Mesendoderm (in vitro differentiated cells): Measurements from ENCODE around the gene PBX1.
A peak's percentile ranks its signal among the peaks of the same experiment; 100 is the strongest.

ENCODE experiments used
- DNase-seq: peaks from one replicate; pipeline ENCODE4 v3.0.0; 2013
- H2AK5ac ChIP-seq: 2 replicates; pipeline ENCODE4 v1.6.1; 2013; ENCODE audit warnings: low read length, inconsistent platforms
- H2BK120ac ChIP-seq: 2 replicates; pipeline ENCODE4 v1.6.1; 2013; ENCODE audit warnings: low read depth, mild to moderate bottlenecking, low read length, moderate library complexity, mixed read lengths
- H2BK15ac ChIP-seq: replicated peaks from 2 replicates; pipeline ENCODE4 v1.6.1; 2013; ENCODE audit warnings: low read depth, mild to moderate bottlenecking, moderate library complexity
- H2BK5ac ChIP-seq: 2 replicates; pipeline ENCODE4 v1.6.1; 2013; ENCODE audit warnings: low read length, inconsistent platforms
- H3K18ac ChIP-seq: 2 replicates; pipeline ENCODE4 v1.6.1; 2013; ENCODE audit warnings: mild to moderate bottlenecking, low read length, mixed read lengths
- H3K23ac ChIP-seq: one replicate; pipeline ENCODE4 v1.6.1; 2013; ENCODE audit warnings: low read length
- H3K27ac ChIP-seq: 2 replicates; pipeline ENCODE4 v1.5.1; 2013; ENCODE audit warnings: low read depth, mild to moderate bottlenecking, inconsistent platforms, low read length, moderate library complexity
- H3K27me3 ChIP-seq: 2 replicates; pipeline ENCODE4 v1.6.1; 2013; ENCODE audit warnings: low read length, control low read depth, mild to moderate bottlenecking, inconsistent platforms; ENCODE audit not compliant: insufficient read depth, poor library complexity
- H3K36me3 ChIP-seq: 2 replicates; pipeline ENCODE4 v1.6.1; 2013; ENCODE audit warnings: low read length, inconsistent platforms; ENCODE audit not compliant: control insufficient read depth, insufficient read depth
- H3K4ac ChIP-seq: one replicate; pipeline ENCODE4 v1.6.1; 2013; ENCODE audit warnings: low read depth, mild to moderate bottlenecking, low read length, moderate library complexity
- H3K4me1 ChIP-seq: 2 replicates; pipeline ENCODE4 v1.6.1; 2013; ENCODE audit warnings: low read depth, low read length, inconsistent platforms; ENCODE audit not compliant: control insufficient read depth
- H3K4me2 ChIP-seq: 2 replicates; pipeline ENCODE4 v1.6.1; 2013; ENCODE audit warnings: low read length
- H3K4me3 ChIP-seq: 2 replicates; pipeline ENCODE4 v1.5.1; 2013; ENCODE audit warnings: mild to moderate bottlenecking, low read length
- H3K56ac ChIP-seq: one replicate; pipeline ENCODE4 v1.6.1; 2013; ENCODE audit warnings: low read length
- H3K79me1 ChIP-seq: 2 replicates; pipeline ENCODE4 v1.6.1; 2013; ENCODE audit warnings: low read length, inconsistent platforms
- H3K79me2 ChIP-seq: 2 replicates; pipeline ENCODE4 v1.6.1; 2013; ENCODE audit warnings: mild to moderate bottlenecking, low read length; ENCODE audit not compliant: control insufficient read depth, insufficient read depth
- H3K9ac ChIP-seq: 2 replicates; pipeline ENCODE4 v1.6.1; 2013; ENCODE audit warnings: low read length, inconsistent platforms
- H4K5ac ChIP-seq: one replicate; pipeline ENCODE4 v1.6.1; 2013; ENCODE audit warnings: low read length
- H4K8ac ChIP-seq: one replicate; pipeline ENCODE4 v1.6.1; 2013; ENCODE audit warnings: low read depth, mild to moderate bottlenecking, control low read depth, low read length, moderate library complexity
- WGBS: extraction: QIAGEN DNeasy Blood & Tissue Kit; methylation state at CpG from one replicate; pipeline ENCODE4 v1.1.7; 2013; ENCODE audit warnings: low lambda C conversion rate, missing lambda C conversion rate; ENCODE audit not compliant: insufficient coverage; ENCODE audit errors: extremely low coverage; 5-methylcytosine and 5-hydroxymethylcytosine counted together

PBX1 gene

GRCh38 chr1:164701189-164701761 is 142.3 kb downstream of the PBX1 start:
- no peak overlapping the region for H2BK5ac ChIP-seq
- peaks cover 5% of the 10 kb centered on the region for H3K79me1 ChIP-seq
- H3K27ac ChIP-seq: no peak overlapping the region
- no peak overlapping the region for H4K8ac ChIP-seq
- WGBS: no CpG with 5 or more reads among the region's 2 CpGs
- no peak overlapping the region for H2AK5ac ChIP-seq
- DNase-seq: no peak
- H3K56ac ChIP-seq: no peak overlapping the region
- peaks cover 1% of the 10 kb centered on the region for H3K4me1 ChIP-seq
- no peak overlapping the region for H3K4me3 ChIP-seq
- peaks cover 6% of the 10 kb centered on the region for H3K79me2 ChIP-seq
- no peak overlapping the region for H2BK15ac ChIP-seq
- H3K36me3 ChIP-seq: no peaks in the 10 kb centered on the region
- no peak overlapping the region for H3K4ac ChIP-seq
- H4K5ac ChIP-seq: no peak overlapping the region
- H3K4me2 ChIP-seq: no peak overlapping the region
- no peaks in the 10 kb centered on the region for H3K27me3 ChIP-seq
- no peak overlapping the region for H3K18ac ChIP-seq
- H3K23ac ChIP-seq: no peak overlapping the region
- no peak overlapping the region for H2BK120ac ChIP-seq
- no peak overlapping the region for H3K9ac ChIP-seq

DNA sequence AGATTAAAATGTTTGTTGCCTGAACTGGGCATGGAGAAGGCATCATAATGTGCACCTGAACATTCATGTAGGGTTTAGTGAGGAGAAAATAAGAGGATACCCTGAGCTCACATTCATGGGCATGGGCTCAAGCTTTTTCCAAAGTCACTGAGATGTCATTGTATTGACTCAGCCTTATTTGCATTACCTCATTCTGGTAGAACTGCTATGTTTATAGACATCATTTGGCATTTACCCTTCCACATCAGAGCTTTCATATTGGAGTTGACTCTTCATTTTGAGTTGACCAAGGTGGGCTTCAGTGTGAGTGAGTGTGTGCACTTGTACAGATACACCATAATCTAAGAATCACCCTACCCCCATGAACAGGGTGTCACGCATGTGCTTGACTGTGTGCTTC is 143.2 kb downstream of the PBX1 start:
- H3K27ac ChIP-seq: no peak overlapping the region
- WGBS: no CpG with 5 or more reads among the region's 1 CpG

DNA sequence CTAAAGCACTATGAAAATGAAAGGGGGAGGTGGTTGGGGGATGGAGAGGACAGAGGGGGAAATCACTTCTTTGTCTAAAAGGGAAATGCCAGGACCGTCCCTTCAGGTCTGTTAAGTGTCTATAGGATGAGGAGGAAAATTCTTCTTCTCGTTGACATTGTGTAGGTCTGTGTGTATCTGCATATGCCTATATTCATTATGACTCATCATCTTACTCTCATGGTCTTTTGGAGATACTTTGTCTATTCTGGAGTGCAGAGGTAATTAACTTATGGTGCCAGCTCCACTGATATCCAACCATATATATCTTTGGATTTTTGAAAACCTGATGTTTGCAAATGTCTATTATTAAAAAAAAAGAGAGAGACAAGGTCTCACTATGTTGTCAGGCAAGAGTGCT is 143.7 kb downstream of the PBX1 start:
- Histone ChIP-seq H4K5ac (no peak overlapping the region), H2AK5ac (no peak overlapping the region)

More for the DNA sequence above, 143.2 kb downstream of the PBX1 start:
- peaks cover 8% of the 10 kb centered on the region for H3K4me1 ChIP-seq
- H2BK15ac ChIP-seq: no peak overlapping the region
- no peak overlapping the region for H2BK120ac ChIP-seq
- DNase-seq: peak; percentile 65
- H4K5ac ChIP-seq: no peak overlapping the region
- no peak overlapping the region for H2BK5ac ChIP-seq
- H3K4ac ChIP-seq: no peak overlapping the region
- no peak overlapping the region for H4K8ac ChIP-seq
- H3K36me3 ChIP-seq: no peaks in the 10 kb centered on the region
- no peak overlapping the region for H3K4me3 ChIP-seq
- H2AK5ac ChIP-seq: no peak overlapping the region
- no peaks in the 10 kb centered on the region for H3K27me3 ChIP-seq
- no peak overlapping the region for H3K23ac ChIP-seq
- no peak overlapping the region for H3K18ac ChIP-seq
- peaks cover 6% of the 10 kb centered on the region for H3K79me1 ChIP-seq
- H3K4me2 ChIP-seq: no peak overlapping the region
- no peak overlapping the region for H3K9ac ChIP-seq
- no peak overlapping the region for H3K56ac ChIP-seq
- peaks cover 6% of the 10 kb centered on the region for H3K79me2 ChIP-seq

DNA sequence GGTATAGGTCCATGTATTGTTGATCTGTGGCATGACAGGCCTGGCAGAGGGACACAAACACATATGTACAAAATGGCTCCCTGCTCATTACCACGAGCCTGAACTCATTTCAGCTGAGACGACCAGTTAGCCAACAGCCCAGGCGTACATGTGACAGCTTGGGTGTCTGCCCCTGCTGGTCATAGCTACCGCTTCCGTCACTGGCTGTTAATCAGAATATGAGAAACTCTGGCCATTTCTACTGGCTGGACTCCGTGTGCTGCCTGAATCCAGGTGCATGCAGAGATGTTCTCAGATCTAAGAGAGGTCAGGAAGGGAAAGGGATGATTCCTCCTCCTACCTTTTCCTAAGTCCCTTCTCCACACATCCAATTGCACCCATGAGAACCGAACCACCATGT is 144.5 kb downstream of the PBX1 start:
- Histone ChIP-seq H4K8ac (no peak overlapping the region), H3K56ac (no peak overlapping the region), H3K27ac (no peak overlapping the region)

More for the DNA sequence above, 143.7 kb downstream of the PBX1 start:
- peaks cover 7% of the 10 kb centered on the region for H3K79me1 ChIP-seq
- H3K23ac ChIP-seq: no peak overlapping the region
- no peak overlapping the region for H3K27ac ChIP-seq
- peaks cover 11% of the 10 kb centered on the region for H3K4me1 ChIP-seq
- no peak overlapping the region for H2BK120ac ChIP-seq
- no peak for DNase-seq
- H3K9ac ChIP-seq: no peak overlapping the region
- no peaks in the 10 kb centered on the region for H3K36me3 ChIP-seq
- no peaks in the 10 kb centered on the region for H3K27me3 ChIP-seq
- no peak overlapping the region for H3K4ac ChIP-seq
- WGBS: no CpG with 5 or more reads among the region's 2 CpGs
- H3K79me2 ChIP-seq: peaks cover 6% of the 10 kb centered on the region
- H3K18ac ChIP-seq: no peak overlapping the region
- H3K56ac ChIP-seq: no peak overlapping the region
- H3K4me3 ChIP-seq: no peak overlapping the region
- no peak overlapping the region for H2BK15ac ChIP-seq
- no peak overlapping the region for H2BK5ac ChIP-seq
- H4K8ac ChIP-seq: no peak overlapping the region
- H3K4me2 ChIP-seq: no peak overlapping the region

GRCh38 chr1:164703960-164704411 is 145.0 kb downstream of the PBX1 start:
- H3K36me3 ChIP-seq: no peaks in the 10 kb centered on the region
- no peak overlapping the region for H4K8ac ChIP-seq
- peaks cover 14% of the 10 kb centered on the region for H3K79me1 ChIP-seq
- H3K79me2 ChIP-seq: peaks cover 6% of the 10 kb centered on the region
- no peak for DNase-seq
- H3K23ac ChIP-seq: no peak overlapping the region
- H3K4me2 ChIP-seq: no peak overlapping the region
- peaks cover 14% of the 10 kb centered on the region for H3K4me1 ChIP-seq
- no peak overlapping the region for H4K5ac ChIP-seq
- H3K18ac ChIP-seq: no peak overlapping the region
- H2BK120ac ChIP-seq: no peak overlapping the region
- H2BK15ac ChIP-seq: no peak overlapping the region
- no peak overlapping the region for H3K9ac ChIP-seq
- no peak overlapping the region for H2AK5ac ChIP-seq
- H3K27ac ChIP-seq: no peak overlapping the region
- H3K4me3 ChIP-seq: no peak overlapping the region
- no peak overlapping the region for H3K4ac ChIP-seq
- no peak overlapping the region for H2BK5ac ChIP-seq
- no CpG with 5 or more reads among the region's 1 CpG for WGBS
- H3K27me3 ChIP-seq: no peaks in the 10 kb centered on the region
- no peak overlapping the region for H3K56ac ChIP-seq

More for the DNA sequence above, 144.5 kb downstream of the PBX1 start:
- peaks cover 11% of the 10 kb centered on the region for H3K79me1 ChIP-seq
- H3K4me3 ChIP-seq: no peak overlapping the region
- no peak for DNase-seq
- H3K4me1 ChIP-seq: peaks cover 14% of the 10 kb centered on the region
- no peak overlapping the region for H2BK120ac ChIP-seq
- no peak overlapping the region for H3K4me2 ChIP-seq
- WGBS: no CpG with 5 or more reads among the region's 7 CpGs
- peaks cover 6% of the 10 kb centered on the region for H3K79me2 ChIP-seq
- H2BK15ac ChIP-seq: no peak overlapping the region
- H3K36me3 ChIP-seq: no peaks in the 10 kb centered on the region
- H2BK5ac ChIP-seq: no peak overlapping the region
- no peak overlapping the region for H2AK5ac ChIP-seq
- H3K18ac ChIP-seq: no peak overlapping the region
- H3K4ac ChIP-seq: no peak overlapping the region
- H3K9ac ChIP-seq: no peak overlapping the region
- H3K23ac ChIP-seq: no peak overlapping the region
- H3K27me3 ChIP-seq: no peaks in the 10 kb centered on the region
- H4K5ac ChIP-seq: no peak overlapping the region

- Histone ChIP-seq H3K79me2 (peaks cover 4% of the 10 kb centered on the region), H3K36me3 (no peaks in the 10 kb centered on the region), H2BK5ac (no peak overlapping the region), H3K18ac (no peak overlapping the region), H4K5ac (no peak overlapping the region), H3K4me2 (no peak overlapping the region), H3K56ac (no peak overlapping the region), H3K9ac (no peak overlapping the region), H3K4ac (no peak overlapping the region), H3K27ac (no peak overlapping the region), H4K8ac (no peak overlapping the region), H2BK120ac (no peak overlapping the region), H3K27me3 (no peaks in the 10 kb centered on the region), H2BK15ac (no peak overlapping the region), H3K4me3 (no peak overlapping the region), H3K79me1 (peaks cover 13% of the 10 kb centered on the region), H3K4me1 (peaks cover 14% of the 10 kb centered on the region), H2AK5ac (no peak overlapping the region), H3K23ac (no peak overlapping the region)
- peak; percentile 65 for DNase-seq
- no CpG with 5 or more reads among the region's 1 CpG for WGBS
Observed at GRCh38 chr1:164704954-164705353, 146.0 kb downstream of the PBX1 start.
